Calu3 (cell line): ENCODE measurements around the gene GPS1. TPM values are rescaled to one million over a fixed set of nuclear protein-coding genes. Genes with fewer than 3 reads are reported as not detected.

Experiments
- BruUV-seq: library from RNA; stranded (reverse); fragments of 400-500 nt; replicated peaks from 2 replicates; lab custom pipeline; 2021; lab: Mats Ljungman, UMichigan
- CTCF ChIA-PET: fragments of 300-600 bp; sonication (Branson Sonifier 250); formaldehyde crosslinking; loops from one replicate; lab custom pipeline; 2022; ENCODE audit warnings: antibody characterized with exemption; lab: Charles Lee
- DNase-seq: peaks from one replicate; pipeline ENCODE4 v3.0.0; 2022
- H3K27ac Mint-ChIP-seq: one replicate; pipeline ENCODE4 v1.8.0; 2022; ENCODE audit warnings: mixed read lengths; ENCODE audit not compliant: unreplicated experiment
- H3K27me3 Mint-ChIP-seq: one replicate; pipeline ENCODE4 v1.8.0; 2022; ENCODE audit warnings: mixed read lengths; ENCODE audit not compliant: unreplicated experiment
- H3K36me3 Mint-ChIP-seq: one replicate; pipeline ENCODE4 v1.8.0; 2022; ENCODE audit warnings: mild to moderate bottlenecking, moderate library complexity, mixed read lengths; ENCODE audit not compliant: insufficient read depth, unreplicated experiment
- H3K4me1 Mint-ChIP-seq: one replicate; pipeline ENCODE4 v1.8.0; 2022; ENCODE audit warnings: mild to moderate bottlenecking, low read depth, mixed read lengths; ENCODE audit not compliant: unreplicated experiment
- H3K4me3 Mint-ChIP-seq: one replicate; pipeline ENCODE4 v1.8.0; 2022; ENCODE audit warnings: mild to moderate bottlenecking, low read depth, moderate library complexity, mixed read lengths; ENCODE audit not compliant: unreplicated experiment
- H3K9me3 Mint-ChIP-seq: one replicate; pipeline ENCODE4 v1.8.0; 2022; ENCODE audit warnings: low read depth, mixed read lengths; ENCODE audit not compliant: unreplicated experiment
- CTCF ChIP-seq: fragments of 200-600 bp; IDR thresholded peaks from one replicate; pipeline ENCODE4 v1.8.0; 2022; ENCODE audit warnings: antibody characterized with exemption; ENCODE audit not compliant: unreplicated experiment
- intact Hi-C: fragments of 100-400 bp; cut with micrococcal nuclease; formaldehyde crosslinking; loops from one replicate; pipeline ENCODE4 v1.10.0; 2022; ENCODE audit not compliant: unreplicated experiment
- total RNA-seq: library from RNA; stranded (reverse); gene quantifications from 2 replicates; pipeline ENCODE4 v1.2.3, GENCODE V29; 2022

The GPS1 gene
- total RNA-seq, 1 experiment from 2014 or later = 114 TPM

GRCh38 chr17:82011617-82012187, 40.0 kb upstream of the GPS1 start:
- intact Hi-C loops = no loop called here
- H3K4me1 Mint-ChIP-seq = no peaks in the 10 kb centered on the region
- H3K27ac Mint-ChIP-seq = no peak overlapping the region
- peaks cover 18% of the 10 kb centered on the region for H3K36me3 Mint-ChIP-seq
- BruUV-seq = no TSS peak
- H3K27me3 Mint-ChIP-seq = no peaks in the 10 kb centered on the region
- DNase-seq = no peak
- no peaks in the 10 kb centered on the region for H3K9me3 Mint-ChIP-seq
- CTCF ChIA-PET = interaction anchor here (1.0 kb wide), 1 partner anchor 10 kb away, joined by 5 read pairs; no protein-coding TSS in a partner anchor
- no peak for TF ChIP-seq CTCF
- no peak overlapping the region for H3K4me3 Mint-ChIP-seq

- no TSS peak for BruUV-seq
- H3K9me3 Mint-ChIP-seq = no peaks in the 10 kb centered on the region
- H3K27ac Mint-ChIP-seq = no peak overlapping the region
- H3K4me3 Mint-ChIP-seq = no peak overlapping the region
- no peaks in the 10 kb centered on the region for H3K27me3 Mint-ChIP-seq
- no peak for TF ChIP-seq CTCF
- no peaks in the 10 kb centered on the region for H3K4me1 Mint-ChIP-seq
- peaks cover 20% of the 10 kb centered on the region for H3K36me3 Mint-ChIP-seq
- CTCF ChIA-PET = no interaction called here
- intact Hi-C loops = no loop called here
- DNase-seq = no peak
Observed at GRCh38 chr17:82012261-82012639, 39.4 kb upstream of the GPS1 start.

GRCh38 chr17:82012640-82013295, 38.9 kb upstream of the GPS1 start:
- intact Hi-C loops = no loop called here
- DNase-seq = no peak
- CTCF ChIA-PET = no interaction called here
- Mint-ChIP-seq H3K27ac (no peak overlapping the region), H3K4me3 (no peak overlapping the region), H3K36me3 (peaks cover 21% of the 10 kb centered on the region), H3K9me3 (no peaks in the 10 kb centered on the region), H3K27me3 (no peaks in the 10 kb centered on the region), H3K4me1 (no peaks in the 10 kb centered on the region)
- TF ChIP-seq CTCF = no peak
- BruUV-seq = no TSS peak

GRCh38 chr17:82013341-82013740, 38.4 kb upstream of the GPS1 start:
- CTCF ChIA-PET = no interaction called here
- BruUV-seq = no TSS peak
- no peak for DNase-seq
- H3K27me3 Mint-ChIP-seq = no peaks in the 10 kb centered on the region
- H3K27ac Mint-ChIP-seq = no peak overlapping the region
- intact Hi-C loops = no loop called here
- H3K9me3 Mint-ChIP-seq = no peaks in the 10 kb centered on the region
- H3K4me1 Mint-ChIP-seq = no peaks in the 10 kb centered on the region
- TF ChIP-seq CTCF = no peak
- no peak overlapping the region for H3K4me3 Mint-ChIP-seq
- H3K36me3 Mint-ChIP-seq = peaks cover 23% of the 10 kb centered on the region
